ENCODE data around the gene CDH22.

CDH22 gene

DNA sequence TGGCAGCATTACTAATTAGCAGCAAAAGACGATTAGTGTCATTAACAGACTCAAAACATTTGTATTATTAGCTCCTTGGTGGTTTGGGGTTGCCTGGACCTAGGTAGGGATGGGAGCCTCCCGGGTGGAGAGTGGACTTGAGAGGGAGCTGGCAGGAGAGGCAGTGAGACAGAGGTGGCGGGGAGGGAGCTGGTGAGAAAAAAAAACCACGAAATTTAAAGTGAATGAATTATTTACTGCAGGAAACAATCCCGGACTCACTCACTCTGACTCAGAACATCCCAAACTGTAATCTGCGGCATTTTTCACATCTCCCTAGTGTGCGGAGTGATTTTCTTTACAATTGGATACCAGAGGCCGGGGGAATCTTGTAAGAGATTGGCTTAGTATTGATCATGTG, 14.3 kb upstream of the CDH22 start:
- no peak for DNase-seq

GRCh38 chr20:46317685-46318177, 9.4 kb upstream of the CDH22 start:
- no peak for DNase-seq

DNA sequence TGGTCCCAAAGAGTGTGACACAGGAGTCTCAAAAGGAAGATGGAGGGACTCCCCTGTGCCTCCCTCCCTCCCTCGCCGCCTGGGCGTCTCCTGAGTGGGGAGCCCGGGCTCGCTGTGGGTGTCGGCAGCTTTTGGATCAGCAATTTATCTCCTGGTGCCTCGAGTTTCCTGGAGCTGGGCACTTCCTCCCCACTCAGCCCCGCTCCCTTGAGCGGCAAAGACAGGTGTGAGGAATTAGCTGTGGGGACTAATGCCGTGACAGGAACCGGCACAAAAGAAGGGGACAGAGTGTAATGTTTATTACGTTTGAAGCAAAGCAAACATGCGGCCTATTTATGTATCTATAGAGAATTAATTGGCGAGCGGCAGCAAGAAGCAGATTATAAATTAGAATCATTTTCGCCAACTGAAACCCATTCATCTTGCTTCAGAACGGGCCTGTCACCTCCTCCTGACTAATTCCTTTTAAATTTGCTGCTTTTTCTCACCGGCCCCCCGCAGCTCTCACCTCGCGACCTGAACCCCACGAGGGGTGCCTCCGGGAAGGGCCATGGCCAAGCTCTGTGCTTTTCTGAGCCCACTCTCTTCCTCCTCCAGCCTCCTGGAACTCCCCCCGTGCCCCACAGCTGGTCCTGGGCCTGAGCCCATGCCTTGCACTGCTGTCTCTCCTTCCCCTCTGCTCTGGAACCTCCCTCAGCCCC, 8.8 kb upstream of the CDH22 start:
- no peak for DNase-seq

GRCh38 chr20:46315311-46315710, 7.0 kb upstream of the CDH22 start:
- no peak for DNase-seq

- no peak for DNase-seq
Measured at GRCh38 chr20:46312945-46313861, 4.9 kb upstream of the CDH22 start.

DNA sequence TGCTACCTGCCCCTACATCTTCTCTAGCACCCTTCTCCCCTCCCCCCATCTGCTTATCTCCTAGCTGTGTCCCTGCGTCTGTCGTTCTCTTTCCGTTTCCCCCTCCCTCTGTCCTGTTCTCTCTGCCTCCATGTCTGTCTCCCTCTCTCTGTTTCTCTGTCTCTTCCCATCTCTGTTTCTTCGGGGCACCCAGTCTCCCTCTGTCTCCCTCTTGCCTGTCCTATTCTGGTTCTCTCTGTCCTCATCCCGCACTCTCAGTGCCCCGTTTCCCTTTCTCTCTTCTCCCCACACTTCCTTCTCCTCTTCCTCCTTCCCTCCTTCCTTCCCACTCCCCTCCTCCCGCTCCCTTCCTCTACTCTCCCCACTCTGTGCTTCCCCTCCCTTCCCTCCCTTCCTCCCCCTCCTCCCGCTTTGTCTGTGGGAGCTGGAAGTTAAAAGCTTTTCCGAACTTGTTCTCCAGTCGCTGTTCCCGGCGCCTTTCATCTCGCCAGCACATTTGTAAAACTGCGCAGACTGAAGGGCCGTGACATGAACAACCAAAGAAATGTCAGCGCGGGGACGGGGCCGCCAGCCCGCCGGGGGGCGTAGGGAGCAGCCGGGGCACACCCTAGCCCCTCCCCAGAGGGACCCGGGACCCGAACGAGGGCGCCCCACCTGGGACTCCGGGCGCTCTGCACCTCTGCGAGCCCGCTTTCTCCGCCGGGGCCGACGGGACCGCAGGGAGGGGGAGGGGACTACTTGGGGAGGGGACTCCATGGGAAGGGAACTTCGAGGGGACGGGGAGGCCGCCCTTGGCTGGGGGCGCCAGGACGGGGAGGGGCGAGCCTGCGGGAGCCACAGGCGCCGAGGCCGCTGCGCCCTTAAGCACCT, 4.0 kb upstream of the CDH22 start:
- peak; percentile 9 to 11 for DNase-seq

GRCh38 chr20:46311719-46312074, 3.4 kb upstream of the CDH22 start:
- DNase-seq, result no peak

- DNase-seq, result no peak
Measured at GRCh38 chr20:46311039-46311650, 2.8 kb upstream of the CDH22 start.

DNA sequence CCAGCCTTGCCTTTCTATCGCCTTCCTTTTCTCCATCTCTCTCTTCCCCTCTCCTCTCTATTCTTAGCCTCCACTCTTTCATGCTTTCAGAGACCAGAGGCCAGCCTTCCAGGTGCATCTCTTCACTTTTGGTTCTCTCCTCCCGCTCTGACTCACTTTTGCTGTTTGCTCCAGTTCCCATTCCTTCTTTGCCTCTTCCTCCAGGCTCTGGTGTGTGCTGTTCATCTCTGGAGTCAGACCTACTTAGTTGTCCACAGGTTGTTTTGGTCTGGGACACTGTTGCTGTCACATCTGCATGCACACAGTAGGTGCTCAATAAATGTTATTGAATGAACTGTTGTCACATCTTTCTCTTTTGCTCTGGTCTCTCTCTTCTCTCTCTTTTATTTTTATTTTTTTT, 1.6 kb upstream of the CDH22 start:
- no peak for DNase-seq

DNA sequence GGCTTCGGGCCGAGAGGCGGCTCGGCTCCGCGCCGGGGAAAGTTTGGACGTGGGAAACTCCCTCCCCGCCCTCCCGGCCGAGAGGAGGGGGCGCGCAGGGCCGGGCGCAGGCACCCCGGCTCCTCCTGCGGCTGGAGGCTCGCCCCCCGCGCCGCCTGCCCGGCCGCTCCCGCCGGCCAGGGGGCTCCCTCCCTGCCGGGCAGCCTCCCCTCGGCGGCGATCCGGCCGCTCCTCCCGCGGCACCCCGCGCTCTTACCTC, 370 bp downstream of the CDH22 start:
- no peak for DNase-seq

- peak; percentile 65 to 71 for DNase-seq
Measured at GRCh38 chr20:46307139-46307998, 929 bp downstream of the CDH22 start.

- no peak for DNase-seq
Measured at GRCh38 chr20:46306743-46307138, 1.6 kb downstream of the CDH22 start.

GRCh38 chr20:46305973-46306360, 2.3 kb downstream of the CDH22 start:
- no peak for DNase-seq

DNA sequence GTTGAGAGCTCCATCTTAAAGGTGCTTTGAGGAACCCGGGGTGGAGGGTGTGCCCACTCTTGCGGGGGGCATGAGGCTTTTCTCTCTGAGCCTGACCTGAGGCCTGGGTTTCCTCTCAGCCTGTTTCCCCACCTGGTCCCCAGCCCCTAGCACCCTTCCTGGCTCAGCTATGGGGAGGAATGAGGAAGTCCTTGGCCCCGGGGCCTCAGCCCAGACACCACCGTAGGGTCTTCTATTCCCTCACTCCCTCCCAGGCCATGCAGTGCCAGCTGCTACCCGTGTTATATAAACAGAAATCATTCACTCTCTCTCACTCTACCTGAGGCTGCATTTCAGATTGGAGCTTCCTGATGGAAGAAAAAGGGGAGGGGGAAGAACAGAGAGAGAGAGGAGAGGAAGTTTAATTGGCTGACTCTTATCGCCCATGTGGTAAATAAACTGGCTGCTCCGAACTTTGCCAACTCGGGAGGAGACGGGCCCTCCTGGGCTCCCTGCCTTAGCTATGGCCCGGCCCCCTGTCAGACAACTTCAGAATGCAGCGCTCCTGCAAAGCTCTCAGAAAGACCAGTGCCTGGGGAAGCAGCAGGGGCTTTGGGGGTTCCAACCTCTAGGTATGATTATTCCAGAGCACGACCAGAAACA, 2.8 kb downstream of the CDH22 start:
- no peak for DNase-seq

GRCh38 chr20:46304852-46305251, 3.4 kb downstream of the CDH22 start:
- no peak for DNase-seq

DNA sequence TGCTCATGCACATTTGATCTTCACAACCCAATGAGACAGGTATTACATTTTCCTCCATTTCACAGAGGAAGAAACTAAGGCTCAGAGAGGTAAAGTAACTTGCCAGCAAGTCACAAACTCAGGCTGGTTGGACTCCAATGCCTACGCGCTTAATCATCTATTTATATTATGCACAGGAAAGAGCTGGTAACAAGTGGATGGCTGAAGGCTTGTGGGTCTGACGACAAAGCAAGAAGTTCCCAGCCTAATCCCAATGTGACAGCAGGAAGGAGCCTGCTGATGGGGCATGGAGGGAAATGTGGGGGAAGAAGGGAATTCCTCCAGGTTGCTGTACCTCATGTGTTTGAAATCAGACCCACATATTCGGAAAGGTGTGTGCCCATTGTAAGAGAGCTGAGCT, 3.9 kb downstream of the CDH22 start:
- DNase-seq, result no peak

DNA sequence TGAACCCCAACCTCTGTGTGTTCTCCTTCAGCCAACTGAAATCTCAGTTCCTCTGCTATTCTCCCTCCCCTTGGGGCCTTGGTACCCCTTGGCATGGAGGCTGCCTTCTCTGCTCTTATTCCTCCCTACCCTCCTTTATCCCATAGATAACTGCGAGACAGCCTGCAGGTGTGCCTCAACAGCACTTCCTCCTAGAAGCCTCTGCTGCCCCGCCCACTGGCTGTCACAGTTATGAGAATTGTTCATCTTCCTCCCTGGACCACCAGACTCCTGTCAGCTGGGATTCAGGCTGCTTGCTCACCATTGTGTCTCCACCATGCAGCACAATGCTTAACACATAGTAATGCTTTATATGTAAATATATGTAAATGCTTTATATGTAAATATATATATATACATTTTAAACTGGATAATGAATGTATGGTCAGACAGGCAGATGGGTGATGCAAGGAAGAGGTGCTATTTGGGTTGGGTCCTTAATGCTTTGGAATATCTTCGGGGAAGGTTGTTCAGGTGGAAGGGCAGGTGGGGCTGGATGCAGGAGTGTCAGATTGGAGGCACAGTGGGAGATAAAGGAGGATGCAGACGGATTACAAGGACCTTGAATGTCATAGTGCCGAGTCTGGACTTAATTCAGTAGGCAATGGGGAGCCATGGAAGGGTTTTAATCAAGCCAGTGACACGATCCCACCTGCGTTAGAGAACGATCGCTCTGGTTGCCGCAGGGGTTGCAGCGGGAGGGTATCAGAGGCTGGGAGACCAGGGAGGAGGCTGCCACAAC, 4.9 kb downstream of the CDH22 start:
- DNase-seq, result no peak

DNA sequence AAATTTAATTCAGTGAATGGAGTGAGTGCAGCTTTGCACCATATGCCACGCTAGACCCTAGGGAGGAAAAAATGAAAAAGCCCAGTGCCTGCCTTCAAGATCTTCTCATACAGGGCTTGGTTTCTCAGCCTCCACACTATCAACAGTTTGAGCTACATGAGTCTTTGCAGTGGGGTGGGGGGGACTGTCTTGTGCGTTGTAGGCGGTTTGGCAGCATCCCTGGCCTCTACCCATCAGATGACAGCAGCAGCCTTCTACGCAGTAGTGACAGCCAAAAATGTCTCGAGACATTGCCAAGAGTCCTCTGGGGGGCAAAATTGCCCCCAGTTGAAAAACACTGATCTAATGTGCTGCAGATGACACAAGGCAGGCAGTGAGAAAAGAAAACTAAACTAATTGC, 6.2 kb downstream of the CDH22 start:
- DNase-seq, result no peak

GRCh38 chr20:46300281-46300680, 8.0 kb downstream of the CDH22 start:
- no peak for DNase-seq

DNA sequence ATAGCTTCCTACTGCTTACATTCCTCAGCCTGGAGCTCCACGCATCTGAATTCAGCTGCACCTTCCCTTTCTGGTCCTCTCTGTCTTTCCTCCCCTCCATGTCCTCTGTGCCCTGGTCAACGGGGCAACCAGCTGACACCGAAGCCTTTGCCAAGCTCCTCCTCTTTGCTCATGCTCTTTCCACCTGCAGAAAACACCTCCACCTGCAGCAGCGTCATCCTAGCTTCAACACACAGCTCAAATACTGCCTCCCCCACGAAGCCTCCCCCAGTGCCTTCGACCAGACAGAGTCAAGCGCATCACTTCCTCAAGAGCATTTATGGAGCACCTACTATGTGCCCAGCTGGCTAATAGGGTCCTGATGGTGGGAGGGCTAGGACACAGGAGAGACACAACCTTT, 9.2 kb downstream of the CDH22 start:
- no peak for DNase-seq

DNA sequence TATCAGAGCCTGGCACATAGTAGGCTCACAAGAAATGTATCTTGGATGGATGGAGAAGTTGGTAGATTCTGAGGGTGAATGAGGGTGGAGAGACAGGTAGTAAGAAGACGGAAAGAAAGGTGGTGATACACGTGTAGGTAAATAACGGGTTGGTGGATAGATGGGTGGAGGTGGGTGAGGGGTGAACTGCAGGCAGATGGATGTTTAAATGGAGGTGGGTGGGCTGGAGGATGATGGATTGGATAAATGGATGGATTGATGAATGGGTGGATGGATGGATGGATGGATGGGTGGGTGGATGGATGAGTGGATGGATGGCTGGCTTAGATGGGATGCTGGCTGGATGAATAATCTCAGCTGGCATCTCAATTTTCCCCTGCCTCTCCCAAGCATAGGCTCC, 9.9 kb downstream of the CDH22 start:
- no peak for DNase-seq
